ENCODE measurements around the gene DHRS12.

DHRS12 gene

GRCh38 chr13:51778392-51778791 lies 25.6 kb downstream of the DHRS12 start:
- DNase-seq, result no peak

- DNase-seq, result no peak
These were observed 26.0 kb downstream of the DHRS12 start for GRCh38 chr13:51777921-51778320.

GRCh38 chr13:51776179-51776578 lies 27.8 kb downstream of the DHRS12 start:
- no peak for DNase-seq

DNA sequence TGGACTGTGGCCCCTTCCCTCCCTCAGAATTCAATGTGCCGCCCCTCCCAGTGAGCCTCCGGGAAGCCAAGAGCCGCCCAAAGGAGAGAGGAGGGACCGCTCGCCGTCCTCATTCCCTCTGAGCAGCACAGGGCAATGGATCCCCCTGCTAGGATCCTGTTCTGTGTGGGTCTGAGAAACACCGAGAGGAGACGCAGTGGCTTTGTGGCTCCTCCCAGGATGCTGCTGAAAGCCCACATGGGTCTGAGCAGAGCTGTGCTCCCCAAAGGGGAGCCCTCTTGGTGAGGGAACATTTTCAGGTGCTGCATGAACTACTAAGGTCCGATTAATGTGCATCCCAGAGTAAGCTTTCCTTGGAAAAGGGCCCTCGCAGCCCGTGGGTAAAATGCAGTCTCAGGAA lies 30.4 kb downstream of the DHRS12 start:
- DNase-seq, result no peak

GRCh38 chr13:51772781-51773180 lies 31.2 kb downstream of the DHRS12 start:
- no peak for DNase-seq

DNA sequence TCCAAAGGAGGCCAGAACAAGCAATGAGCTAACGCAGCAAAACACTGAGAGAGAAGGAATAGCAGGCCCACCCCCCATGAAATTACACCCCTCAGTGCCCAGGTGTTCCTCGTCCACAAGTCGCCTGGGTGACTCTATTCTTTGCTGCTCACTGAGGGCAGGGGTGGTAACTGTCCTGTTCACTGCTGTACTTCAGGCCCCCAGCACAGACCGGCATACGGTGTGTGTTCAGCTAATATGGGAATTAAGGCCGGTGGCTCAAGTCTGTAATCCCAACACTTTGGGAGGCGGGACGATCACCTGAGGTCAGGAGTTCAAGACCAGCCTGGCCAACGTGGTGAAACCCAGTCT lies 31.9 kb downstream of the DHRS12 start:
- DNase-seq, result no peak

DNA sequence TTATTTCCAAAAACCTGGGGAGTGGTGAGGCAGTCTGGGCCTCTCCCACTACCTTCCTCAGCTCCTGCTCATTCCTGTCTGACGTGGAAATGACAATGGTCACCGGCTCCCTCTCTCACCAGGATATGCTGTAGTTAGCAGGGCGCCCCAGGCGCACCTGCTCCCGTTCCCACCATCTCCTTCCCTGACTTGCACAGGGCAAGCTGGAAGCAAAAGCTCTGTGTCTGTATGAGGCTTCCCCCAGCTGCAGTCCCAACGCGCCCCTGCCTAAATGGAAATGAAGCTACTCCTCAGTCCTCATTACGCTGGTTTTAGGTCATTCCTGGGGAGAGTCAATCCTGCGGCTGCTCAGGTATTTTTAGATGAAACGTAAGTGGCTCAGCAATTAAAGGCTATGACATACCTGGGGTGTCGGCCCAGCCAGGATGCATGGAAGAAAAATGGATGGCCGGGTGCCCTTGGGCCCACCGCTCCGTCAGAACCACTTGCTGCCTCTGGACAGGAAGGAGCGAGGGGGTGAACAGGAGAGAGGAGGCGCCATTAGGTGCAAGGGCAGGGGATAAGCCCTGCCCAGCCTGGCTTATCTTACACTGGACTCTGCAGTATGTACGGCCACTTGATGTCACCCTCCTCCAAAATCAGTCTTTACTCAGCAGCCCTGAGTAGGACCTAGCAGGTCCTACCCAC lies 32.4 kb downstream of the DHRS12 start:
- DNase-seq, result no peak

- DNase-seq, result no peak
These were observed 33.1 kb downstream of the DHRS12 start for GRCh38 chr13:51770681-51771417.

- no peak for DNase-seq
These were observed 33.8 kb downstream of the DHRS12 start for GRCh38 chr13:51770160-51770559.

- no peak for DNase-seq
These were observed 34.4 kb downstream of the DHRS12 start for GRCh38 chr13:51769455-51770127.

DNA sequence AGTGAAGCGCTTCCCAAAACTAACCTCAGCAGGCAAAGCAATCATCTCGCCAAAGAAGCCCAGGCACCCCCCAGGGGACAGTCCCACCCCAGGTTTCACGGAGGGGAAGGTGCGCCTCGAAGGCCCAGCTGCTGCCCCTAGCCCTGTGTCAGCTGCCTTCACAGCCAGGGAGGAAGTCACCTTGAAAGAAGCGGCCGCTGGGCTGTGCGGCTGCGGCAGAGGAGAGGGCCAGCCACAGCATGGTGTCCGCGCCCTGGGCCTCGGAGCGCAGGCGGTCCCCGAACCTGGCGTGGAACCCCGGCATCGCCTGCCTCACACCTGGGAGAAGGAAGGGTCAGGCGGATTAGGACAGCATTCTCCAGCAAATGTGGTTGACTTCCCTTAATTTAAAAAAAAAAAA lies 35.0 kb downstream of the DHRS12 start:
- DNase-seq, result no peak

- no peak for DNase-seq
These were observed 35.5 kb downstream of the DHRS12 start for GRCh38 chr13:51768378-51768921.

GRCh38 chr13:51767100-51767499 lies 36.9 kb downstream of the DHRS12 start:
- DNase-seq, result no peak

DNA sequence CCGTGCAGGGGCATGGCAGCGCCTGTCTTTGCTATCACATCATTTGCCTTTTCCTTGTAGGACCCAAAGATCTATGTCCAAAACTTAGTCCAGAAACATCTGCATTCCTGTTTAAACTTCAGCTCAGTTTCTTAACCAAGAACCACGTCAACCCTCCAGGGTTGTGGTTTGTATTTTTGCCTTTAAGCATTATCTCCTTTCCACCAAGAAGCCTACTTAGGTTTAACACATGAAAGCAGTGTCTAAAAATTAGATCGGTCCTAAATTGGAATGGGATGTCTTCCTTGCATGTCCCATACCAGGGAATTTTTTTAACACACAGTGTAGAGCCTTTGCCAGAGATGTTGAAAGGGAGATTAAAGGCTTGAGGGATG lies 38.8 kb downstream of the DHRS12 start:
- DNase-seq, result no peak

- DNase-seq, result no peak
These were observed 39.5 kb downstream of the DHRS12 start for GRCh38 chr13:51764184-51765141.

- DNase-seq, result no peak
These were observed 40.5 kb downstream of the DHRS12 start for GRCh38 chr13:51763486-51763885.

GRCh38 chr13:51761643-51762350 lies 42.2 kb downstream of the DHRS12 start:
- DNase-seq, result no peak

- DNase-seq, result no peak
These were observed 43.4 kb downstream of the DHRS12 start for GRCh38 chr13:51760592-51760991.

- no peak for DNase-seq
These were observed 44.7 kb downstream of the DHRS12 start for GRCh38 chr13:51759240-51759639.

GRCh38 chr13:51758691-51759090 lies 45.3 kb downstream of the DHRS12 start:
- DNase-seq, result no peak

DNA sequence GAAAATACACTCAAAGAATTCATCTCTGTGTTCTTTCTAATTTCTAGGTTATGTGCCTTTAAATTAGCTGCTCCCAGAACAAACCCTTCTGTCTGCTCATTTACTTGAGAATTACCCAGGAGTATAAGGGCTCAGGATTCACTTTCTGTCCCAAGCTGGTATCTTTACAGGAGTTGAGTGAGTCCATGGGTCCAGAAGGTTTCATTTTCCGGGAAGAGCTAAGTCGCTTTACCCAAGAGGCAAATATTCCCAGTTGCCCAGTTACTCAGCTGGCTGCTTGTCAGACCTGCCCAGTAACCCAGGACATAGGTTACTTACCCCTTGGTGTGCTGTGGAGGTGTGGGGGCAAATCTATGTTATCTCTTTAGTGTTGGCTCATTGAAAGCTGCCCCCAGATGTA lies 47.3 kb downstream of the DHRS12 start:
- DNase-seq, result no peak
